GM19193 (cell line): Measurements from ENCODE around the gene UTP4.

Experiments
- POLR2A ChIP-seq: IDR thresholded peaks from 4 replicates; pipeline ENCODE4 v1.6.1; 2011; ENCODE audit not compliant: insufficient read depth, insufficient read length; ENCODE audit errors: extremely low read depth

The UTP4 gene

GRCh38 chr16:69106491-69107315, 25.7 kb upstream of the UTP4 start:
- TF ChIP-seq POLR2A, result no peak

DNA sequence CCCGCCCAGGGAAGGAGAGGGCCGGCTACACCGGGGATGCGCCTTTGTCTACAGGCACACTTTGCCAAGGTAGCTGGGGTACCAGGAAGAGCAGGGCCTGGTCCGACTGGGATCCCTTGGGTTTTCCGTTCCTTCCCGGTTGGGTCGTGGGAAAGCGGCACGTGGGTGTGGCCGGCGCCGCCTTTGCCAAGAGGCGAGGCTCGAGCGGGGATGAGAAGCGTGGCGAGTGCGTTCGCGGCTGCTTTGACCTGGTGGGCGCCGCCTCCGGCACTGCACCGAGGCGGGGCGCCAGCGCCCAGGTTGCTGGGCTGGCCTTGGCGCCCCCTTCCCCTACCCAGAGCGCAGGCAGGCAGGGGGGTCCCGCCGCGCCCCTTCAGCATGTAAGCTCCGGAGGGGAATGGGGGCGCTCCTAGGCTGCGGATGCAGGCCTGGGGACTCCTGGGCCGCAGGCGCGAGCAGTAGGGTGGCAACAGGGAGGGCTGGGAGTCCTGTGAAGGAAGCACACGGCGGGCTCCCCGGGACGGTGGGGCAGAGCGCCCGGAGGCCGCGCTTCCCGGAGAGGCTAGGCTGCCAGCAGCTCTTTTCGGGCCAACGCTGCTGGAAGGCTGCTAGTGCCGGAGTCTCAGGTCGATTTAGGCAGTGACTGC, 25.0 kb upstream of the UTP4 start:
- TF ChIP-seq POLR2A, result no peak

DNA sequence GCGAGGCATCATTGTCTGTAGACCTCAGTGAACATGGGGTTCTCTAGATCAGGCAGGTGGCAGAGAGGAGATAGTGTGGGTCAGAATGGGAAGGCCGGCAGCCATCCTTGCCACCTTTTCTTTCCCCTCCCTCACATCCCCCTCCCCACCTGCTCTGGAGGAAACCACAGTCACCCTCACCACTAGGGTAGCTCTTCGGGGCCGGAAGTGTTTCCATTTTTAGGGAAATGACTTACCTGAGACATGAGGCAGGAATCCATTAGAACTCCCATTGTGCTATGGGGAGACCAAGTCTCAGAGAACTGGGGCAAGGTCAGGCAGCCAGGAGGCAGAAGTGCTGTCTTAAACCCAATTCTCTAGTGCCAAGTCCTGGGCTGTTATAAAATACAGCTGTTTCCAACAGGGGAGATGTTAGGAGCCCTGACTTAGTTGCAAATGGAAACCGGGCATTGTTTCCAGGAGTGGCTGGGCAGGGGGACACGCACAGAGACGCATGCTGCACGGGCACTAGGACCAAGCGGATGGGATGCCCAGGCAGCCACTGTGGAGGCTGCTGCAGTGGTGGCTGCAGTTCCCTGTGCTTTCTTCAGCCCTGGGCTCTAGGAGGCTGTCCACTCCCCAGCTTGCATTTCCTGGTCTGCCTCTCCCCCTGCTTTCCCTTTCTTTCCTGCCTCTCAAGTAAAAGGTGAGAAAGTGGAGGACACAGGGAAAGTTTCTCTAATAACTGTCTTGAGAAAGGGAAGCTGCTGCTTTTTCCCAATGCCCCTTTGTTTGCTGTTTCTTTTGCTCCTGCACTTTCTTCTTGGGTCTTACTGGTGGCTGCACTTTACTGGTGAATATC, 24.2 kb upstream of the UTP4 start:
- TF ChIP-seq POLR2A, result no peak

DNA sequence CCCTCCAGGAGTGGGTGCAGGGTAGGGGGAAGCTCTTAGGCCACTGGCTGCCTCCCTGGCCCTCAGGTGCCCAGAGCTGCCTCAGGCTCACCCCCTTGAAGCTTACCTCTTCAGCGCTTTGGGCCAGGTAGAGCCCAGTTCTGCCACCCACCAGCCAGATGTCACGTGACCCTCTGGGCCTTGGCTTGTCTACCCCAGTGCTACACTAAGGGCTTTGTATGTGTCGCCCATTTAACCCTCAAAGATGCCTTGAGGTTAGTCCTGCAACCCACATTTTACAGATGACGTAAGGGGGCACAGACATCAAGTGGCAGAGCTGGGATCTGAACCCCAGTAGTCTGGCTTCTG, 23.6 kb upstream of the UTP4 start:
- TF ChIP-seq POLR2A, result no peak

- no peak for TF ChIP-seq POLR2A
These were observed 22.8 kb upstream of the UTP4 start for GRCh38 chr16:69109486-69110270.

- no peak for TF ChIP-seq POLR2A
These were observed 22.0 kb upstream of the UTP4 start for GRCh38 chr16:69110406-69110805.

- no peak for TF ChIP-seq POLR2A
These were observed 21.1 kb upstream of the UTP4 start for GRCh38 chr16:69111216-69111875.

DNA sequence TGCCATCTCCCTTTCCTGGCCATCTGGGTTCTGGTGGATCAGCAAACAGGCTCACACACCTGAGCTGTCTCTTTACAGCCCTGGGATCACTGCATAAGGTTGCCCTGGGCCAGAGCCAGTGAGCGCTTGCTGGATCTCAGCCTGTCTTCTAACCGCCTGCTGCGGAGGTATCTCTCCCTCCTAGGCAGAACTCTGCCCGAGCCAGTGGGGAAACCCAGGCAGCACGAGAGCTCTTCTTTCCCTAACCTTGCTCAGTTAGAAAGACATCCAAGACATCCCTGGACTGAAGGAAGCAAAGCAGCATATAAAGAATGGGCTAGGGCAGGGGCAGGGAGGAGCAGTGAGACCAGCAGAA, 20.6 kb upstream of the UTP4 start:
- TF ChIP-seq POLR2A, result no peak

DNA sequence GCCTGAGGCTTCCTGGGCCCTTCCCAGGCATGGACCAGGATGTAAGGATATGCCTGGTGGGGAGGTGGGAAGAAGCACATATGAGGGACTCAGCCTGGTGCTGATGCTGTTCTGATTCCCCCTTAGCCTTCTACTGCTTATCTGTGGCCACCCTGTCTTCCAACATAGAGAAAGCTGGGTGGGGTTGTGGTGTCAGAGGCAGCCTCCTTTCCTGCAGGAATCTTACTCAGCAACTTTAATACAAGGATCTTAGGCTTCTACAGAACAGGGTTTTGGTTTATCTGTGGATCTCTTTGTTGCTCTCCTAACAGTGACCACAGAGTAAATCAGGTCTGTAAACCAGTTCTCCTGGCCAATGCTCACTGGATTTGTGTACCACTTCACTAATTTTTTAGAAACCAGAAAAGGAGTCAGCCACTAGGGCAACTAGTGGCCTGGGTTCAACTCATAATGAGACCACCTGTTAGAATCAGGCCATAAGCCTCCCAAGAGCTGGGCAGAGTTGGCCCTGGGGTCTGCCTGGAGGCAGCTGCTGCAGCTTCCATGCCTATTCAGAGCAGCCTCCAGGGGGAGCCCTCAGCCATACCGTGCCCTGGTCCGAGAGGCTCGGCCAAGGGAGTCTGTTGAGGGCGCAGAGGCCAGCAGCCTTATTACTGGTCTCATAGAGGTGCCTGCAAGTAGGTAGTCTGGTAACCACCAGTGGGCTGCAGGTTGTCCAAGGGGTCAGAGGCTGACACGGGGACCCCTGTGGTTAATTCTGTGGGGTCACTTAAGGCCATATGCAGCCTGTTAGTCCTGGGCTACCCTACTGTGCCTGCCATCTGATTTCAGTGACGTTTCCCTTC, 19.9 kb upstream of the UTP4 start:
- TF ChIP-seq POLR2A, result no peak

DNA sequence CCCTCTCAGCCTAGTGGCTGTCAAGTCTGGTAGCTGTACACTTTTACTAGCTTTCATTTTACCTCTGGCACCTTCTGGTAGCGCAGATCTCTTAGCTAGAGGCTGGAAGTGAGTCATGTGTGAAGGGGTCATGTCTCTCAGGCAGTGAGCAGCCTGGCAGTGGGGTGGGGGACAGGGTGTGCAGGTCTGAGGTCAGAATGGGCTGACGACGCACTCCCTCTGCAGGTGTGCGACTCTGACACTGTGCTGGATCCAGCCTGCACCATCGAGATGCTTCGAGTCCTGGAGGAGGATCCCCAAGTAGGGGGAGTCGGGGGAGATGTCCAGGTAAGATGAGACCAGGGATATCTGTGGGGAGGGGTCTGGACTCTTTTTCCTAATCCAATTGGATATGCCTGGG, 19.2 kb upstream of the UTP4 start:
- no peak for TF ChIP-seq POLR2A

- no peak for TF ChIP-seq POLR2A
These were observed 18.0 kb upstream of the UTP4 start for GRCh38 chr16:69114346-69114975.

DNA sequence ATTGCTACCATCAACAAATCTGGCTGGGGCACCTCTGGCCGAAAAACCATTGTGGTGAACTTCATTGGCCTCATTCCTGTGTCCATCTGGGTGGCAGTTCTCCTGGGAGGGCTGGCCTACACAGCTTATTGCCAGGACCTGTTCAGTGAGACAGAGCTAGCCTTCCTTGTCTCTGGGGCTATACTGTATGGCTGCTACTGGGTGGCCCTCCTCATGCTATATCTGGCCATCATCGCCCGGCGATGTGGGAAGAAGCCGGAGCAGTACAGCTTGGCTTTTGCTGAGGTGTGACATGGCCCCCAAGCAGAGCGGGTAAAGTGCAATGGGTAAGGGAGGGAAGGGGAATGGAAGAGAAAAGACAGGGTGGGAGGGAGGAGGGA, 17.5 kb upstream of the UTP4 start:
- TF ChIP-seq POLR2A, result no peak

GRCh38 chr16:69115361-69115760, 17.1 kb upstream of the UTP4 start:
- TF ChIP-seq POLR2A, result no peak
